Neutrophil (primary cell): Measurements from ENCODE around the gene HAUS2.

Experiments used
- H3K27ac ChIP-seq: fragments of 200-600 bp; sonication (generic); 2 replicates; pipeline ENCODE4 v1.5.1; 2016; ENCODE audit warnings: mild to moderate bottlenecking, moderate library complexity
- H3K27me3 ChIP-seq: fragments of 200-600 bp; sonication (generic); 2 replicates; pipeline ENCODE4 v1.6.0; 2016; ENCODE audit warnings: mild to moderate bottlenecking
- H3K36me3 ChIP-seq: fragments of 200-600 bp; sonication (generic); 2 replicates; pipeline ENCODE4 v1.5.1; 2017
- H3K4me1 ChIP-seq, 2 experiments: fragments of 200-600 bp in 1 of 2; sonication (generic) in 1 of 2; 1 replicate in 1 of 2; 2 replicates in 1 of 2; pipeline versions ENCODE4 v1.5.1 to v1.6.1; 2013 to 2016; ENCODE audit warnings: low read depth in 1 of 2, low read length in 1 of 2, mild to moderate bottlenecking in 1 of 2, moderate library complexity in 1 of 2; ENCODE audit not compliant: control insufficient read depth in 1 of 2, insufficient read depth in 1 of 2
- H3K4me3 ChIP-seq, 2 experiments: fragments of 200-600 bp in 1 of 2; sonication (generic) in 1 of 2; 1 replicate in 1 of 2; 2 replicates in 1 of 2; pipeline ENCODE4 v1.5.1; 2013 to 2016; ENCODE audit warnings: low read depth in 1 of 2, low read length in 1 of 2, mild to moderate bottlenecking in 1 of 2, moderate library complexity in 1 of 2
- H3K9me3 ChIP-seq: fragments of 200-600 bp; sonication (generic); 2 replicates; pipeline ENCODE4 v1.5.1; 2016
- CTCF ChIP-seq: fragments of 200-600 bp; sonication (generic); IDR thresholded peaks from 2 replicates; pipeline ENCODE4 v1.5.1; 2016; ENCODE audit warnings: antibody characterized with exemption

The HAUS2 gene

GRCh38 chr15:42582569-42583375 lies 34.1 kb downstream of the HAUS2 start:
- H3K27me3 ChIP-seq = peaks cover 74% of the 10 kb centered on the region
- no peak overlapping the region for H3K27ac ChIP-seq
- peaks cover 4 to 11% of the 10 kb centered on the region in 2 experiments for H3K4me1 ChIP-seq
- H3K36me3 ChIP-seq = no peaks in the 10 kb centered on the region
- TF ChIP-seq CTCF = no peak
- no peak overlapping the region for H3K4me3 ChIP-seq
- H3K9me3 ChIP-seq = no peaks in the 10 kb centered on the region

GRCh38 chr15:42584031-42584765 lies 35.6 kb downstream of the HAUS2 start:
- no peak overlapping the region for H3K4me3 ChIP-seq
- no peaks in the 10 kb centered on the region for H3K9me3 ChIP-seq
- H3K27ac ChIP-seq = no peak overlapping the region
- H3K36me3 ChIP-seq = no peaks in the 10 kb centered on the region
- H3K27me3 ChIP-seq = peaks cover 59% of the 10 kb centered on the region
- TF ChIP-seq CTCF = no peak
- H3K4me1 ChIP-seq = peaks cover 4 to 11% of the 10 kb centered on the region in 2 experiments

GRCh38 chr15:42590619-42591237 lies 42.1 kb downstream of the HAUS2 start:
- no peak for TF ChIP-seq CTCF
- Histone ChIP-seq H3K27me3 (peaks cover 6% of the 10 kb centered on the region), H3K27ac (no peak overlapping the region)

GRCh38 chr15:42591238-42591934 lies 42.7 kb downstream of the HAUS2 start:
- Histone ChIP-seq H3K4me1 (no peaks in the 10 kb centered on the region), H3K27ac (no peak overlapping the region), H3K4me3 (no peak overlapping the region), H3K9me3 (no peaks in the 10 kb centered on the region), H3K27me3 (no peaks in the 10 kb centered on the region), H3K36me3 (no peaks in the 10 kb centered on the region)
- no peak for TF ChIP-seq CTCF

More at GRCh38 chr15:42590619-42591237, 42.1 kb downstream of the HAUS2 start:
- no peak overlapping the region for H3K4me3 ChIP-seq
- no peaks in the 10 kb centered on the region for H3K36me3 ChIP-seq
- H3K4me1 ChIP-seq = no peaks in the 10 kb centered on the region
- no peaks in the 10 kb centered on the region for H3K9me3 ChIP-seq

- no peaks in the 10 kb centered on the region for H3K9me3 ChIP-seq
- no peaks in the 10 kb centered on the region for H3K36me3 ChIP-seq
- H3K4me3 ChIP-seq = no peak overlapping the region
- no peaks in the 10 kb centered on the region for H3K27me3 ChIP-seq
- H3K27ac ChIP-seq = no peak overlapping the region
- TF ChIP-seq CTCF = no peak
- no peaks in the 10 kb centered on the region for H3K4me1 ChIP-seq
Measured at GRCh38 chr15:42592716-42593115, 44.1 kb downstream of the HAUS2 start.
